ENCODE measurements around the gene ASB3.

- TF ChIP-seq, protein P1, sequence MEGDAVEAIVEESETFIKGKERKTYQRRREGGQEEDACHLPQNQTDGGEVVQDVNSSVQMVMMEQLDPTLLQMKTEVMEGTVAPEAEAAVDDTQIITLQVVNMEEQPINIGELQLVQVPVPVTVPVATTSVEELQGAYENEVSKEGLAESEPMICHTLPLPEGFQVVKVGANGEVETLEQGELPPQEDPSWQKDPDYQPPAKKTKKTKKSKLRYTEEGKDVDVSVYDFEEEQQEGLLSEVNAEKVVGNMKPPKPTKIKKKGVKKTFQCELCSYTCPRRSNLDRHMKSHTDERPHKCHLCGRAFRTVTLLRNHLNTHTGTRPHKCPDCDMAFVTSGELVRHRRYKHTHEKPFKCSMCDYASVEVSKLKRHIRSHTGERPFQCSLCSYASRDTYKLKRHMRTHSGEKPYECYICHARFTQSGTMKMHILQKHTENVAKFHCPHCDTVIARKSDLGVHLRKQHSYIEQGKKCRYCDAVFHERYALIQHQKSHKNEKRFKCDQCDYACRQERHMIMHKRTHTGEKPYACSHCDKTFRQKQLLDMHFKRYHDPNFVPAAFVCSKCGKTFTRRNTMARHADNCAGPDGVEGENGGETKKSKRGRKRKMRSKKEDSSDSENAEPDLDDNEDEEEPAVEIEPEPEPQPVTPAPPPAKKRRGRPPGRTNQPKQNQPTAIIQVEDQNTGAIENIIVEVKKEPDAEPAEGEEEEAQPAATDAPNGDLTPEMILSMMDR (IDR thresholded peaks at IDR 0.05): no peak
- TF ChIP-seq POLR2A (IDR thresholded peaks at IDR 0.05): no peak
Measured at GRCh38 chr2:53629501-53629900, 157.3 kb downstream of the ASB3 start.

Data from adrenal gland (tissue), 5 donors.